PC-9 (cell line): Measurements from ENCODE around the gene PRKAG1.

Experiments
- CTCF ChIP-seq: fragments of 200-600 bp; sonication (generic); conservative IDR thresholded peaks from 2 replicates; pipeline ENCODE4 v1.6.1; 2017; ENCODE audit warnings: mixed run types, antibody characterized with exemption, mild to moderate bottlenecking, moderate library complexity
- EZH2 ChIP-seq: fragments of 200-600 bp; sonication (generic); IDR thresholded peaks from 2 replicates; pipeline ENCODE4 v1.8.0; 2017; ENCODE audit warnings: antibody characterized with exemption, low read depth

- TF ChIP-seq CTCF (no peak), EZH2 (no peak)
Measured at GRCh38 chr12:49039421-49040363, 21.1 kb upstream of the PRKAG1 start.
